H1 (cell line): ENCODE results near the gene INF2. TPM values are rescaled to one million over a fixed set of nuclear protein-coding genes. Genes with fewer than 3 reads are reported as not detected.

Experiments
- CTCF ChIA-PET: fragments of 300-600 bp; sonication (Branson Sonifier 250); formaldehyde crosslinking; loops from one replicate; lab custom pipeline; 2021; ENCODE audit not compliant: partially characterized antibody; lab: Charles Lee
- POLR2A ChIA-PET: fragments of 300-600 bp; sonication (Branson Sonifier 250); formaldehyde crosslinking; loops from one replicate; lab custom pipeline; 2021; ENCODE audit warnings: inconsistent platforms; ENCODE audit not compliant: partially characterized antibody; lab: Charles Lee
- DNase-seq, 2 experiments: peaks; one replicate each; pipeline versions ENCODE4 v3.0.0 to v3.0.0-alpha.2; 2010 to 2022; ENCODE audit warnings: low spot score in 2 of 2, low read depth in 1 of 2, mixed read lengths in 1 of 2
- FAIRE-seq: peaks from 2 replicates; lab custom pipeline; 2011; peaks lifted over from hg19 to GRCh38; lab: Jason Lieb, UNC
- H2AFZ ChIP-seq: 2 replicates; pipeline ENCODE4 v1.8.1; 2012; ENCODE audit warnings: low read length, inconsistent platforms
- H2AK5ac ChIP-seq: 2 replicates; pipeline ENCODE4 v1.6.1; 2013; ENCODE audit warnings: low read depth, low read length
- H2BK120ac ChIP-seq: replicated peaks from 2 replicates; pipeline ENCODE3; 2013; ENCODE audit warnings: low read depth, low read length, inconsistent platforms
- H2BK12ac ChIP-seq: 2 replicates; pipeline ENCODE4 v1.6.1; 2013; ENCODE audit warnings: low read depth, low read length
- H2BK15ac ChIP-seq: 2 replicates; pipeline ENCODE4 v1.6.1; 2013; ENCODE audit warnings: low read length
- H2BK20ac ChIP-seq: 2 replicates; pipeline ENCODE4 v1.6.1; 2013; ENCODE audit warnings: low read length
- H2BK5ac ChIP-seq: 2 replicates; pipeline ENCODE4 v1.6.1; 2013; ENCODE audit warnings: low read depth, low read length
- H3K14ac ChIP-seq: 2 replicates; pipeline ENCODE4 v1.6.1; 2013; ENCODE audit warnings: inconsistent platforms; ENCODE audit not compliant: insufficient read length
- H3K18ac ChIP-seq: 2 replicates; pipeline ENCODE4 v1.6.1; 2013; ENCODE audit warnings: low read length; ENCODE audit errors: extremely low read depth
- H3K23ac ChIP-seq: 2 replicates; pipeline ENCODE4 v1.6.1; 2013; ENCODE audit warnings: inconsistent platforms; ENCODE audit not compliant: insufficient read length
- H3K23me2 ChIP-seq: 2 replicates; pipeline ENCODE4 v1.6.1; 2013; ENCODE audit warnings: low read depth, low read length
- H3K27ac ChIP-seq: 2 replicates; pipeline ENCODE4 v1.6.1; 2011; ENCODE audit warnings: low read depth, low read length, inconsistent platforms
- H3K27me3 ChIP-seq, 4 experiments: replicated peaks in 1 of 4; 1 replicate in 1 of 4; 2 replicates in 3 of 4; pipeline versions ENCODE4 v1.6.1 to v1.8.1; 2011 to 2013; ENCODE audit warnings: low read length in 3 of 4, mild to moderate bottlenecking in 3 of 4, inconsistent platforms in 2 of 4, mixed read lengths in 2 of 4, moderate library complexity in 1 of 4; ENCODE audit not compliant: control insufficient read depth in 3 of 4, insufficient read depth in 3 of 4; ENCODE audit errors: extremely low read depth in 1 of 4
- H3K36me3 ChIP-seq, 4 experiments: 2 replicates each; pipeline versions ENCODE4 v1.6.1 to v1.8.1; 2011 to 2013; ENCODE audit warnings: mild to moderate bottlenecking in 4 of 4, low read length in 3 of 4, moderate library complexity in 2 of 4, control low read depth in 1 of 4, inconsistent platforms in 1 of 4; ENCODE audit not compliant: insufficient read depth in 4 of 4, control insufficient read depth in 2 of 4
- H3K4ac ChIP-seq: replicated peaks from 2 replicates; pipeline ENCODE3; 2013; ENCODE audit warnings: low read length, low read depth, mixed read lengths, inconsistent platforms; ENCODE audit not compliant: insufficient read length
- H3K4me1 ChIP-seq, 4 experiments: replicated peaks in 1 of 4; 1 replicate in 1 of 4; 2 replicates in 3 of 4; pipeline versions ENCODE4 v1.6.1 to v1.8.1; 2011 to 2013; ENCODE audit warnings: low read length in 3 of 4, inconsistent platforms in 2 of 4, mixed read lengths in 1 of 4; ENCODE audit not compliant: insufficient read depth in 4 of 4, control insufficient read depth in 3 of 4
- H3K4me2 ChIP-seq, 2 experiments: 2 replicates each; pipeline versions ENCODE4 v1.6.1 to v1.8.1; 2011 to 2013; ENCODE audit warnings: low read depth in 2 of 2, low read length in 2 of 2, control low read depth in 1 of 2, inconsistent platforms in 1 of 2, mild to moderate bottlenecking in 1 of 2; ENCODE audit not compliant: insufficient read depth in 1 of 2
- H3K4me3 ChIP-seq, 4 experiments: fragments of 200-600, 300-600 bp in 1 of 4; sonication (generic), shearing (Covaris generic), sonication (Bioruptor Twin) in 1 of 4; 2 replicates each; pipeline versions ENCODE4 v1.5.1 to v1.8.1; 2011 to 2016; ENCODE audit warnings: low read length in 4 of 4, low read depth in 3 of 4, control low read depth in 2 of 4, inconsistent platforms in 2 of 4, mild to moderate bottlenecking in 2 of 4, mixed read lengths in 1 of 4, moderate library complexity in 1 of 4; ENCODE audit not compliant: insufficient read depth in 2 of 4; ENCODE audit errors: extremely low read depth in 1 of 4
- H3K56ac ChIP-seq: replicated peaks from 2 replicates; pipeline ENCODE3; 2013; ENCODE audit warnings: low read depth, mild to moderate bottlenecking, mixed read lengths, low read length, inconsistent platforms; ENCODE audit not compliant: insufficient read length
- H3K79me1 ChIP-seq: 2 replicates; pipeline ENCODE4 v1.6.1; 2013; ENCODE audit warnings: low read depth, low read length, control low read depth
- H3K79me2 ChIP-seq, 2 experiments: 2 replicates each; pipeline versions ENCODE4 v1.6.1 to v1.8.1; 2012 to 2013; ENCODE audit warnings: low read length in 2 of 2, mild to moderate bottlenecking in 2 of 2, inconsistent platforms in 1 of 2; ENCODE audit not compliant: insufficient read depth in 2 of 2, control insufficient read depth in 1 of 2
- H3K9ac ChIP-seq, 4 experiments: replicated peaks in 1 of 4; 1 replicate in 1 of 4; 2 replicates in 3 of 4; pipeline versions ENCODE4 v1.6.1 to v1.8.1; 2011 to 2013; ENCODE audit warnings: low read depth in 3 of 4, low read length in 3 of 4, control low read depth in 2 of 4, mild to moderate bottlenecking in 2 of 4, moderate library complexity in 2 of 4, inconsistent platforms in 1 of 4; ENCODE audit errors: extremely low read depth in 1 of 4
- H3K9me3 ChIP-seq, 2 experiments: 2 replicates each; pipeline versions ENCODE4 v1.6.1 to v1.8.1; 2012 to 2013; ENCODE audit warnings: mild to moderate bottlenecking in 2 of 2, moderate library complexity in 2 of 2, control low read depth in 1 of 2, inconsistent platforms in 1 of 2, low read depth in 1 of 2, low read length in 1 of 2, mixed read lengths in 1 of 2; ENCODE audit not compliant: insufficient read depth in 2 of 2
- H4K20me1 ChIP-seq, 2 experiments: replicated peaks in 1 of 2; 2 replicates each; pipeline versions ENCODE3 to v1.8.1; 2011 to 2013; ENCODE audit warnings: inconsistent platforms in 2 of 2, low read length in 2 of 2, mild to moderate bottlenecking in 1 of 2; ENCODE audit not compliant: insufficient read depth in 2 of 2, control insufficient read depth in 1 of 2
- H4K5ac ChIP-seq: 2 replicates; pipeline ENCODE4 v1.6.1; 2013; ENCODE audit warnings: low read length, low read depth, mixed read lengths, inconsistent platforms; ENCODE audit not compliant: insufficient read length
- H4K8ac ChIP-seq: 2 replicates; pipeline ENCODE4 v1.8.0; 2013; ENCODE audit warnings: mild to moderate bottlenecking, moderate library complexity, low read length, inconsistent platforms; ENCODE audit not compliant: insufficient read depth; ENCODE audit errors: extremely low read depth
- H4K91ac ChIP-seq: replicated peaks from 2 replicates; pipeline ENCODE3; 2013; ENCODE audit warnings: low read length, mixed read lengths, inconsistent platforms; ENCODE audit not compliant: insufficient read length
- BCL11A ChIP-seq, 2 experiments: IDR thresholded peaks; one replicate each; pipeline ENCODE4 v1.6.1; 2011; ENCODE audit warnings: low read depth in 2 of 2, low read length in 2 of 2, mild to moderate bottlenecking in 2 of 2
- E2F6 ChIP-seq: IDR thresholded peaks from 2 replicates; pipeline ENCODE4 v1.6.1; 2012; ENCODE audit warnings: inconsistent platforms
- JUN ChIP-seq: IDR thresholded peaks from 2 replicates; pipeline ENCODE4 v1.6.1; 2011; ENCODE audit warnings: low read depth, mild to moderate bottlenecking, improper control_type of control experiment, low read length
- KDM4A ChIP-seq: IDR thresholded peaks from one replicate; pipeline ENCODE4 v1.7.1; 2012; ENCODE audit warnings: low read depth, mild to moderate bottlenecking, moderate library complexity, low read length, inconsistent platforms; ENCODE audit not compliant: severe bottlenecking
- TEAD4 ChIP-seq: IDR thresholded peaks from 2 replicates; pipeline ENCODE4 v1.6.1; 2012; ENCODE audit warnings: low read depth, low read length, inconsistent platforms, mixed read lengths
- USF2 ChIP-seq: IDR thresholded peaks from 2 replicates; pipeline ENCODE4 v1.6.1; 2011; ENCODE audit warnings: low read length, improper control_type of control experiment
- WGBS, 2 experiments: shearing (Covaris generic) in 1 of 2; methylation state at CpG; one replicate each; pipeline versions ENCODE4 v1.1.6 to v1.1.7; 2013 to 2015; ENCODE audit warnings: low lambda C conversion rate in 2 of 2, mixed read lengths in 2 of 2, inconsistent platforms in 1 of 2, low coverage in 1 of 2, missing lambda C conversion rate in 1 of 2; ENCODE audit not compliant: insufficient replicate concordance in 2 of 2, insufficient coverage in 1 of 2, insufficient read length in 1 of 2; ENCODE audit errors: extremely low coverage in 1 of 2, missing lambda C conversion rate in 1 of 2; 5-methylcytosine and 5-hydroxymethylcytosine counted together
- polyA plus RNA-seq, 7 experiments: library from polyadenylated mRNA; depleted of rRNA in 3 of 7; stranded (reverse) in 5 of 7; unstranded in 2 of 7; fragments of >200 nt in 5 of 7; fragments of 200-250 nt in 2 of 7; gene quantifications; 1 replicate in 5 of 7; 2 replicates in 1 of 7; 4 replicates in 1 of 7; pipeline versions ENCODE4 v1.2.1 to v1.2.3, GENCODE V29; 2011 to 2013; ENCODE audit warnings: missing spikeins in 2 of 7, mixed read lengths in 2 of 7
- total RNA-seq: library from RNA; stranded (reverse); fragmentation: NEBNext Ultra II Directional; extraction: Animal tissue kit (Norgen Biotek cat#: 25700); gene quantifications from 2 replicates; pipeline ENCODE4 v1.2.1, GENCODE V29; 2021

The INF2 gene
- total and polyA plus RNA-seq, 2 of the 8 experiments (the other 6 are each of a cell fraction or from before 2014, with no cell fraction given) = 29.1 to 59.5 TPM

- H3K23me2 ChIP-seq = no peaks in the 10 kb centered on the region
- H3K79me1 ChIP-seq = no peaks in the 10 kb centered on the region
- H3K79me2 ChIP-seq = no peaks in the 10 kb centered on the region
- 0 out of 7 replicates have a peak, but pooled peaks cover 0 to 6% (median 2%) of the 10 kb centered on the region in 4 experiments for H3K27me3 ChIP-seq
- no peak overlapping the region for H2BK12ac ChIP-seq
- H2BK120ac ChIP-seq = no peak overlapping the region
- H2AK5ac ChIP-seq = no peak overlapping the region
- no peak overlapping the region for H3K23ac ChIP-seq
- H3K4ac ChIP-seq = no peak overlapping the region
- peaks cover 10 to 18% of the 10 kb centered on the region in 2 experiments for H3K9me3 ChIP-seq
- no peak overlapping the region for H4K5ac ChIP-seq
- CTCF ChIA-PET = interaction anchor here (0.6 to 2.1 kb wide), 12 partner anchors 8 to 563 kb away, joined by 3 to 6 read pairs (median 4); no protein-coding TSS in a partner anchor
- WGBS, 2 experiments = 87% methylated on average over 17 of the region's 17 CpGs; no CpG with 5 or more reads in 1 of the 2 experiments
- H4K8ac ChIP-seq = no peak overlapping the region
- no peak overlapping the region for H3K14ac ChIP-seq
- no peak overlapping the region for H4K91ac ChIP-seq
- H3K4me1 ChIP-seq = peaks cover 0 to 8% (median 3%) of the 10 kb centered on the region in 4 experiments; a peak in 4 of 7 replicates
- no peak overlapping the region for H3K56ac ChIP-seq
- H3K4me2 ChIP-seq = no peak overlapping the region
- POLR2A ChIA-PET = interaction anchor here (0.5 to 2.4 kb wide), 3 partner anchors 19 to 837 kb away, joined by 3 to 8 read pairs (median 3); no protein-coding TSS in a partner anchor
- H2BK20ac ChIP-seq = no peak overlapping the region
- FAIRE-seq (no peak), DNase-seq (no peak)
- no peaks in the 10 kb centered on the region for H3K36me3 ChIP-seq
- no peak overlapping the region for H3K18ac ChIP-seq
- no peak overlapping the region for H2BK5ac ChIP-seq
- no peak overlapping the region for H2AFZ ChIP-seq
- H3K4me3 ChIP-seq = no peak overlapping the region
- H4K20me1 ChIP-seq = no peaks in the 10 kb centered on the region
- no peak overlapping the region for H2BK15ac ChIP-seq
- H3K27ac ChIP-seq = no peak overlapping the region
- H3K9ac ChIP-seq = no peak overlapping the region
- TF ChIP-seq TEAD4 (no peak), E2F6 (no peak), JUN (no peak), BCL11A (IDR thresholded peaks at IDR 0.05; ENCODE audit: low read depth in 2 of 2, low read length in 2 of 2) (no peak), KDM4A (no peak), USF2 (no peak)
Observed at GRCh38 chr14:104657563-104658324, 31.7 kb upstream of the INF2 start.
